Measurements from ENCODE around the gene DSP. TPM values are rescaled to one million over a fixed set of nuclear protein-coding genes. Genes with fewer than 3 reads are reported as not detected.

DSP gene
- total and polyA plus RNA-seq, 2 of the 13 experiments (the other 11 are each of a cell fraction or from before 2014, with no cell fraction given): 89.8 to 117 TPM

GRCh38 chr6:7589949-7590917 is 48.8 kb downstream of the DSP start, which contains the start of gene SNRNP48 (continued):
- TF ChIP-seq MIXL1 (CRISPR knock-in tag; IDR thresholded peaks at IDR 0.05) (0 out of 2 replicates have a peak, but pooled peaks have one; percentile 14), TGIF2 (CRISPR knock-in tag; IDR thresholded peaks at IDR 0.05) (no peak), PRDM4 (CRISPR knock-in tag; IDR thresholded peaks at IDR 0.05; ENCODE audit: borderline replicate concordance) (no peak), ZNF501 (CRISPR knock-in tag; IDR thresholded peaks at IDR 0.05) (peak; percentile 92), ZNF790 (CRISPR knock-in tag; IDR thresholded peaks at IDR 0.05; ENCODE audit: borderline replicate concordance) (peak; percentile 79; the same call in 1 of the 2 replicates), POLR2A (IDR thresholded peaks at IDR 0.05; ENCODE audit: insufficient read depth in 1 of 2, low read depth in 2 of 2, low read length in 2 of 2) (peak; percentile 73 to 96; a peak in 3 of 4 replicates), THAP7 (CRISPR knock-in tag; IDR thresholded peaks at IDR 0.05) (no peak), ZNF331 (CRISPR knock-in tag; IDR thresholded peaks at IDR 0.05) (peak; percentile 66; the same call in 1 of the 2 replicates), ATRX (CRISPR knock-in tag; IDR thresholded peaks at IDR 0.05; ENCODE audit: borderline replicate concordance) (no peak), ATM (IDR thresholded peaks at IDR 0.05; ENCODE audit: borderline replicate concordance) (no peak), HBP1 (CRISPR knock-in tag; IDR thresholded peaks at IDR 0.05; ENCODE audit: low read depth) (peak; percentile 50; the same call in 1 of the 2 replicates), NFE2 (CRISPR knock-in tag; IDR thresholded peaks at IDR 0.05) (no peak), TBX3 (IDR thresholded peaks at IDR 0.05; ENCODE audit: borderline replicate concordance) (no peak), ERF (CRISPR knock-in tag; IDR thresholded peaks at IDR 0.05) (peak; percentile 79), GTF2F1 (IDR thresholded peaks at IDR 0.05; ENCODE audit: low read length) (no peak), ZNF749 (CRISPR knock-in tag; IDR thresholded peaks at IDR 0.05; ENCODE audit: borderline replicate concordance) (peak; percentile 42; the same call in 1 of the 2 replicates), SALL2 (CRISPR knock-in tag; IDR thresholded peaks at IDR 0.05) (peak; percentile 80; the same call in 1 of the 2 replicates), GABPB1 (CRISPR knock-in tag; IDR thresholded peaks at IDR 0.05) (peak; percentile 87), NFKB2 (CRISPR knock-in tag; IDR thresholded peaks at IDR 0.05; ENCODE audit: borderline replicate concordance) (peak; percentile 91), SALL1 (CRISPR knock-in tag; IDR thresholded peaks at IDR 0.05) (peak; percentile 91), ZNF121 (CRISPR knock-in tag; IDR thresholded peaks at IDR 0.05) (no peak), ZNF660 (CRISPR knock-in tag; IDR thresholded peaks at IDR 0.05; ENCODE audit: borderline replicate concordance, low read depth) (no peak; the same call in 1 of the 2 replicates), HOXA3 (CRISPR knock-in tag; IDR thresholded peaks at IDR 0.05) (peak; percentile 73; the same call in 1 of the 2 replicates), HNRNPUL1 (IDR thresholded peaks at IDR 0.05; ENCODE audit: low read depth, low read length) (peak; percentile 65; the same call in 1 of the 2 replicates)
